GM19372 (cell line): ENCODE measurements around the gene TTC28.
"Not testable (repeated sequence)": the region's sequence is repeated elsewhere in the genome, so short reads cannot be mapped to it uniquely, and the experiment has no call there.

Experiments used
- ATAC-seq: cut with Tn5 transposase; IDR thresholded peaks from one replicate; pipeline ENCODE4 v1.9.1; 2021; ENCODE audit warnings: mild to moderate bottlenecking, low read depth, moderate library complexity; ENCODE audit not compliant: unreplicated experiment

The TTC28 gene

DNA sequence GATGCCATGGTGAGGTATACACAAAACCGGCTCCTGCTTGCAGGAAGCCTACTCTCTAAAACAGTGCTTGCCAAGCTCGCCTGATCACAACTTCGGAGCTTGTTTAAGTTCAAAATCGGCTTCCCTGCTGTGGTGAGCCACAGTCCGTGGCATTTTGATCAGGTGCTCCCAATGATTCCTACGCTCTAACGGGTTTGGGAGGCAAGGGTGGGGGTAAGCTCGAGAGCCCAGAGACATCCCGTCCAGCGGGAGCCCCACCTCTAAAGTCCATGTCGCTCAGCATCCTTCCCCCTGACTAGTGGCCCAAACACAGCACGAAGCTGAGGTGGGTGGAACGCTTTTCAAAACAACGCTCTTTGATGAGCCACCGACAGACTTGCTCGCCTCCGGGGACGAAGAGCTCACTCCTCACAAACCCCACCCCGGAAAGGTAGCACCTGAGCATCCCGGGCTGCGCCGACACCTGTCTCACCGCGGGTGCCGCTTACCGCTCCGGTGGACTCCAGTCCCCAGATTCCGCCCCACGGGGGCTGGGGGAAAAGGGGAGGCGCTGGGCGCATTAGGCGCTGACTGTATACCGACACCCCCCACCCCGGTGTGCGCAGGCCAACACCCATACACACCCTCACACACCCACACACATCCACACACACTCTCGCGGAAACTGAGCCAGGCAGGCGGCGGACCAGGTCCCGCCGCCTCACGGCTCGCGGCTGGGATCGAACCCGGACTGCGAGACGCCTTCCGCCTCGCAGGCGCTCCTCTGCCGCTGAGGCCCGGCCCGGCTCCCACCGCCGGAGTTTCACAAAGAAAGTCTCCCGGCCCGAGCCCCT lies 646 bp downstream of the TTC28 start:
- not testable (repeated sequence) for ATAC-seq

DNA sequence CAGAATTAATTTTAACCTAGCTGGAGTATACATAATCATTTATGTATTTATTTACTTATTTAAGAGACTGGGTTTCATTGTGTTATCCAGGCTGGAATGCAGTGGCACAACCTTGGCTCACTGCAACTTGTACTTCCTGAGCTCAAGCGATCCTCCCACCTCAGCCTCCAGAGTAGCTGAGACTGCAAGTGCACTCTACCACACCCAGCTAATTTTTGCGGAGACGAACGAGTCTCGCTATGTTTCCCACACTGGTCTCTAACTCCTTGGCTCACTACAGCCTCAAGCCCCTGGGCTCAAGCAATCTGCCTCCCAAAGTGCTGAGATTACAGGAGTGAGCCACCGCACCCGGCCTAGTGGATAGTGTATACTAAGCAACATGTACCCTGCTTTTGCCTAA lies 1.5 kb downstream of the TTC28 start:
- not testable (repeated sequence) for ATAC-seq

DNA sequence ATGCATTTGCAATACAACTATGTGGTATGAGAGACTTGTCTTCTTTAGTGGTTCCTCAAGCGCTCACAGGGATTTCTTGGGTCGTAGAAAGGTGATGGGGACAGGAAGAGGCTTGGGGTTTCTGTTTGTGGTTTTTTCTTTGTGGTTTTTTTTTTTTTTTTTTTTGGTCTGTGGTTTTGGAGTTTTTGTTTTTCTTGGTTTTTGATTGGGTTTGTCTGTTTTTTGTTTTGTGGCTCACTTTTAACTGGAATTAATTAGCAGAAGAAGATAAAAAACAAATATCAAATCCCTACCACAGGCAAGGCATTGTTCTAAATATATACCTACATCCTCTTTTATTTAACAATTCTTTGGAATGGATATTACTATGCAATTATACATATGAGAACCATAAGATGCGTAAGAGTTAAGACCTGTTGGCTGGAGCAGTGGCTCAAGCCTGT lies 5.5 kb downstream of the TTC28 start:
- ATAC-seq, result no peak

DNA sequence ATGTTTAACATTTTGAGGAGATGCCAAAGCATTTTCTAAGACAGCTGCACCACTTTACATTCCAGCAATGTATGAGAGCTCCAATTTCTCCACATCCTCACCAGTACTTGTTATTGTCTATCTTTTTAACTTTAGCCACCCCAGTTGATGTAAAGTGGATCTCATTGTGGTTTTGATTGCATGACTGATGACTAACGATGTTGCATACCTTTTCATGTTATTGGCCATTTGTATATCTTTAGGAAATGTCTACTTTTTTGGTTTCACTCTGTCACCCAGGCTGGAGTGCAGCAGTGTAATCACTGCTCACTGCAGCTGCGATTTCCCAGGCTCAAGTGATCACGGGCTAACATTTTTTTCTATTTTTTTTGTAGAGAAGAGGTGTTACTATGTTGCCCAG lies 8.9 kb downstream of the TTC28 start:
- no peak for ATAC-seq

DNA sequence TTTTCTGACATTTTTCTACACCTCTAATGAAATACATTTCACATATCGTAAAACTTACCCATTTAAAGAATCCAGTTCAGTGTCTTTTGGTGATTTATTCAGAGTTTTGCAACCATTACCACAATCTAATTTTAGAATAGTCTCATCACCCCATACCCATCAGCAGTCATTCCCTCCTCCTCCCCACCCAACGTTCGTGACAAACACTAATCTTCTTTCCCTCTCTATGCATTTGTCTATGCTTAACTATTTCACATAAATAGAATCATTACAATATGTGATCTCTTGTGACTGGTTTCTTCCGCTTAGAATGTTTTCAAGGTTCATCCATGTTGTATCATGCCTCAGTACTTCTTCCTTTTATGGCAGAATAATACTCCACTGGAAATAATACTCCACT lies 9.5 kb downstream of the TTC28 start:
- ATAC-seq, result no peak

DNA sequence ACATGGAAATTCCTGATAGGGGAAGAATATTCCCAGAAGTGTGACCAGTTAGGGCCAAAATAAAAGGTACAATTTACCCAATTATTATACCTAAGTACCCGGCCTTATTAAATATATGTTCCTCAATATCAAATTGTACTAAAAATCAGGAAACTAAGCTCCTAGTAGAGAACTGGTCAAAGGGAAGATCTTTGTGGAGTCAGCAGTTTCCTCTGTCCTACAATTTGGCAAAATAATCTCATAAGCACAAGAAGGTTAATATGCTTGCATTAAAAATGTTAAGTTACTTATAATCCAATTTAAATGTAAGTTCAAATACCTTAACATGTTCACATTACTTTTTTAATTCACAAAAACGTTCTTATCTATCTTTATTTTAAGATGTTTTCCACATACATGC lies 10.3 kb downstream of the TTC28 start:
- no peak for ATAC-seq

DNA sequence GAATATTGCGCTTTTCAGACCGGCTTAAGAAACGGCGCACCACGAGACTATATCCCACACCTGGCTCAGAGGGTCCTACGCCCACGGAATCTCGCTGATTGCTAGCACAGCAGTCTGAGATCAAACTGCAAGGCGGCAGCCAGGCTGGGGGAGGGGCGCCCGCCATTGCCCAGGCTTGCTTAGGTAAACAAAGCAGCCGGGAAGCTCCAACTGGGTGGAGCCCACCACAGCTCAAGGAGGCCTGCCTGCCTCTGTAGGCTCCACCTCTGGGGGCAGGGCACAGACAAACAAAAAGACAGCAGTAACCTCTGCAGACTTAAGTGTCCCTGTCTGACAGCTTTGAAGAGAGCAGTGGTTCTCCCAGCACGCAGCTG lies 16.1 kb downstream of the TTC28 start:
- not testable (repeated sequence) for ATAC-seq

DNA sequence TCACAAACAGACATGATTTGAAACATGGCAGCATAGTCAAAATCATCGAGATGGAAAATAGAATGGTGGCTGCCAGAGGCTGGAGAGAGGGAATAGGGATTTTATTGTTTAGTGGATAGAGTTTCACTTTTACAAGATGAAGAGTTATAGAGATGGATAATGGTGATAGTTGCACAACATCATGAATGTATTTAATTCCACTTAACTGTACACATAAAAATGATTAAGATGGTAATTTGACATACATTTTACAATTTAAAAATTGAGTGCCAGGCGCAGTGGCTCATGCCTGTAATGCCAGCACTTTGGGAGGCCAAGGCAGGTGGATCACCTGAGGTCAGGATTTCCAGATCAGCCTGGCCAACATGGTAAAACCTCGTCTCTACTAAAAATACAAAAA lies 21.2 kb downstream of the TTC28 start:
- ATAC-seq, result no peak

DNA sequence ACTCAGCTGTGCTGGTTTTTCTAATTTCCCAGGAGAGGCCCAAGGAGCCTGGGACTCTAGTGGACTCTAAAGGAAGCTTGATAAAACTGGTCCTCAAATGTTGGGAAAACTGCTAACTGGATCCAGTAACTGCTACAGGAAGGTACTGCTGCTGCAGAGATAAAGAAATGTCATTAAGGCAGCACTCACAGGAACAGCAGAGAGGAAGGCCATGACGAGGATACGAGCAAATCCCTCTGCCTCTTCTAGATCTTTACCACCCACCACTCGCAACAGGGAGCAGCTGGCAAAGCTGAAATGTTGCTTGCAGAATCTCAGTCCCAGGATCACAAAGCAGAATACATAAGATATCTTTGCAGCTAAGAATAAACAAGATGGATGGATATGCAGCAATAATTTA lies 23.5 kb downstream of the TTC28 start:
- no peak for ATAC-seq

DNA sequence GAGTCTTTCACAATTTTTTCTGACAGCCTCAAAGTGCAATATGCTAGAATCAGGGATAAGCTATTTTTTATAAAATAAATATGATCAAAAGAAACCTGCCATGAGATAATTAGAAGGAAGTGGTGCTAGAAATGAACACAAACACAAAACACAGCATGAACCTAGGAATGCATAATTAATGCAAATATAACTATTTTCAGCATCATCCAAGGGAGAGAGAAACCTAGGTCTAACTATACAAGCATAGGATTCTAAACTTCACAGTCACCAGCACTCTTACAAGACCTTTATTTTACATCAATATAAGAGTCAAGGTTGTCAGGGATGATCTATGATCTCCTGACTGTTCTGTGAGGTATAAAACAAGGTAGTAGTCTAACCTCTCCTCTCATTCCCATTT lies 29.2 kb downstream of the TTC28 start:
- no peak for ATAC-seq

DNA sequence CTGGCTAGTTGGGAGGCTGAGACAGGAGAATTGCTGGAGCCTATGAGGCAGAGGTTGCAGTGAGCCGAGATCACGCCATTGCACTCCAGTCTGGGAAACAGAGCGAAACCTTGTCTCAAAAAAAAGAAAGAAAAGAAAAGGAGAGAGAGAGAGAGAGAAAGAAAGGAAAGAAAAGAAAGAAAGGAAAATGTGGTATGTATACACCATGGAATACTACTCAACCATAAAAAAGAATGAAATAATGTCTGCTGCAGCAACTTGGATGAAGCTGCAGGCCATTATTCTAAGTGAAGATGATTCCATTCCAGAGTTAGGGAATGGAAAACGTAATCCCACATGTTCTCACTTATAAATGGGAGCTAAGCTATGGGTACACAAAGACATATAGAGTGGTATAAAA lies 30.8 kb downstream of the TTC28 start:
- ATAC-seq, result no peak

DNA sequence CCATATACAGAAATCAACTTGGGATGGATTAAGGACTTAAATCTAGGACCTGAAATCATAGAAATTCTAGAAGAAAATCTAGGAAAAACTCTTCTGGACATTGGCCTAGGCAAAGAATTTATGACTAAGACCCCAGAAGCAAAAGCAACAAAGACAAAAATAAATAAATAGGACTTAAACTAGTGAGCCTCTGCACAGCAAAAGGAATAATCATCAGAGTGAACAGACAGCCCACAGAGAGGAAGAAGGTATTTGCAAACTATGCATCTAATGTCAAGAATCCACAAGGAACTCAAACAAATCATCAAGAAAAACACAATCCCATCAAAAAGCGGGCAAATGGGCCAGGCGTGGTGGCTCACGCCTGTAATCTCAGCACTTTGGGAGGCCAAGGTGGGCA lies 32.4 kb downstream of the TTC28 start:
- ATAC-seq, result no peak

DNA sequence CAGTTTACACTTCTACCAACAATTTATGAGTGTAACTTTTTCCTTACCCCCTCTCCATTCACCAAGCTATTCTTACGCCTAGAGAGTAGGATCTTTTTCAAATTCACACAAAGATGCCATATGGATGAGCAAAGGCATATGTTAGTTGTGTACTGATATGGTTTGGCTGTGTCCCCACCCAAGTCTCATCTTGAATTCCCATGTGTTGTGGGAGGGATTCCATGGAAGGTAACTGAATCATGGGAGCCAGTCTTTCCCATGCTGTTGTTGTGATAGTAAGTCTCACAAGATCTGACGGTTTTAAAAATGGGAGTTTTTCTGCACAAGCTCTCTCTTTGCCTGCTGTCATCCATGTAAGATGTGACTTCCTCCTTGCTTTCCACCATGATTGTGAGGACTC lies 40.3 kb downstream of the TTC28 start:
- ATAC-seq, result no peak

DNA sequence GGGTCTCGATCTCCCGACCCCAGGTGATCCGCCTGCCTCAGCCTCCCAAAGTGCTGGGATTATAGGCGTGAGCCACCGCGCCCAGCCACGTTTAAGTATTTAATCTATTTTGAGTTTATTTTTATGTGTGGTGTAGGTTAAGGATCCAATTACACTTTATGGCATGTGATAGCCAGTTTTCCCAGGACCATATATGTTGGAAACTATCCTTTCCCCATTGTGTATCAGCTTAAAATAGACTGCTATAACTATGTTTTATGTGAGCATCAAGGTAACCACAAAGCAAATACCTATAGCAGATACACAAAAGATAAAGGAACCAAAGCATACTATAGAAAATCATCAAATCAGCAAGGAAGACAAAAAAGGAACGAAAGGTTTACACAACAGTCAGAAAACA lies 42.4 kb downstream of the TTC28 start:
- no peak for ATAC-seq

DNA sequence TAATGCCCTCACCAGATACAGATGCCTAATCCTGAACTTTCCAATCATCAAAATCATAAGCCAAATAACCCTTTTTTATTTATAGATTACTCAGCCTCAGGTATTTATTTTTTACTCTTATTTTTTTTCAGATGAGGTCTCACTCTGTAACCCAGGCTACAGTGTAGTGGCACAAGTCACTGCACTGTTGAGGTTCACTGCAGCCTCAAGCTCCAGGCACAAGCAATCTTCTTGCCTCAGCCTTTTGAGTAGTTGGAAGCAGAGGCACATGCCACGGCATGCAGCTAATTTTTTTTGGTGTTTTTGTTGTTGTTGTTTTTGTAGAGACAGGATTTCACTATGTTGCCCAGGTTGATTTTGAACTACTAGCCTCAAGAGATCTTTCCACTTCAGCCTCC lies 49.5 kb downstream of the TTC28 start:
- ATAC-seq, result no peak

DNA sequence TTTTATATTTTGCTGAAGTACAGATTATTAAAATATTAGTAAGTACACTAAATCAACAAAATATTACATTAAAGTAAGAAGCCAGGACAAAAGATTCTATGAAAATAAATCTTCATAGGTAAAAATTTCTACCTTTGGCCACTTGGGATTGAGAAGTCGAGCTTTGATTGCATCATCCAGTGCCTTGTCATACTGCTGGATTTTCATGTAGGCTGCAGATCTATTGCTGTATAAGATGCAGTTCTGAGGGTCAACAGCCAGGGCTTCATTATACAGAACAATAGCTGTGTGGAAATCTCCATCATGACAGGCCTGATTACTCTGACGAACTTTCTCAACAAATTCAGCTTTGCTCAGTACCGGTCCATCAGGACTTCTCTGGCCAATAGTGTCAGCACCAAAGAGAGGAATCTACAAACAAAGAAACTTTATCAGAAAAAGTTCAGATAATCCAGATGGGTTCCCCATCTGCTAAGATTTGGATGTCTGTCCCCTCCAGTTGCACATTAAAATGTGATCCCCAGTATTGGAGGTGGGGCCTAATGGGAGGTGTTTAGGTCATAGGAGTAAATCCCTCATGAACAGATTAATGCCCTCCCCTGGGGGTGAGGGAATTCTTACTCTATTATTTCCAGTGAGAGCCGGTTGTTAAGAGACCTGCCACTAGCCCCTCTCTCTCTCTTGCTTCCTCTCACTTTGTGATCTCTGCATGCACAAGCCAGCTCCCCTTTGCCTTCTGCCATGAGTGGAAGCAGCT lies 50.0 kb downstream of the TTC28 start:
- no peak for ATAC-seq

DNA sequence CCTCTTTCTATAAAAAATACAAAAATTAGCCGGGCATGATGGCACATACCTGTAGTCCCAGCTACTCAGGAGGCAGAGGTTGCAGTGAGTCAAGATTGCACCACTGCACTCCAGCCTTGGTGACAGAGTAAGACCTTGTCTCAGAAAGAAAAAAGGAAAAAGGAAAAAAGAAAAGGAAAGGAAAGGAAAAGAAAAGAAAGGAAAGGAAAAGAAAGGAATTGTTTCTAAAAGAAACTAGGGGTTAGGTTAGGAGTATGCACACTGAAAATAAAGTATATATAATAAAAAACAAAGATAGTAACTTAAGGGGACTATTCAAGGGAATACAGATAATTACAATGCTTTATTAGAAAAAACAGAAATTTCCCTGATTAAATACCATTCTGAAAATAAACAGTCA lies 50.9 kb downstream of the TTC28 start:
- ATAC-seq, result no peak

DNA sequence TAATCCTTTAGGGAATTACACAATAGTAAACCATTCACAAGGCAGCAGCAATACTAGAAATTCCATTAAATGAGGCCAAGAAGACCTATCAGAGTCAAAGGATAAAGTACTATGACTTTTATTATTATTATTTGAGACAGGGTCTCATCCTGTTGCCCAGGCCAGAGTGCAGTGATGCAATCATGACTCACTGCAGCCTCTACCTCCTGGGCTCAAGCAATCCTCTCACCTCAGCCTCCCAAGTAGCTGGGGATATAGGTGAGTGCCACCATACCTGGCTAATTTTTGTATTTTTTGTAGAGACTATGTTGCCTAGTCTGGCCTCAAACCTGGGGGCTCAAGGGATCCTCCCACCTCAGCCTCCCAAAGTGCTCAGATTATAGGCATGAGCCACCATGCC lies 51.8 kb downstream of the TTC28 start:
- no peak for ATAC-seq

DNA sequence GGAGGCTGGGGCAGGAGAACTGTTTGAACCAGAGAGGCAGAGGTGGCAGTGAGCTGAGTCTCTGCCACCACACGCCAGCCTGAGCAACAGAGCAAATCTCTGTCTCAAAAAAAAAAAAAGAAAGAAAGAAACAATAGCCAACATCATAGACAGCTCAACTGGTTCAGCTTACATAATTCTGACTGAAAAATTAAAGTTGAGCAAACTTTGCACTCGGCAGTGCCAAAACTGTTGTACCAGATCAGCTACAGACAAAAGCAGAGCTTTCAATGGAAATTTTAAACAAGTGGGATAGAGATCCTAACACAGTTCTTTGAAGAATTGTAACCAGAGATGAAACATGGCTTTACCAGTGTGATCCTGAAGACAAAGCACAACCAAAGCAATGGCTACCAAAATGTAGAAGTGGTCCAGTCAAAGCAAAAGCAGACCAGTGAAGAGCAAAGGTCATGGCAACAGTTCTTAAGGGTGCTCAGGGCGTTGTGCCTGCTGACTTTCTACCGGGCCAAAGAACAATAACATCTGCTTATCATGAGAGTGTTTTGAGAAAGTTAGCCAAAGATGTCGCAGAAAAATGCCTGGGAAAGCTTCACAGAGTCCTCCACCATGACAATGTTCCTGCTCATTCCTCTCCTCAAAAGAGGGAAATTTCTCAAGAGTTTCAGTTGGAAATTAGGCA lies 59.3 kb downstream of the TTC28 start:
- no peak for ATAC-seq

DNA sequence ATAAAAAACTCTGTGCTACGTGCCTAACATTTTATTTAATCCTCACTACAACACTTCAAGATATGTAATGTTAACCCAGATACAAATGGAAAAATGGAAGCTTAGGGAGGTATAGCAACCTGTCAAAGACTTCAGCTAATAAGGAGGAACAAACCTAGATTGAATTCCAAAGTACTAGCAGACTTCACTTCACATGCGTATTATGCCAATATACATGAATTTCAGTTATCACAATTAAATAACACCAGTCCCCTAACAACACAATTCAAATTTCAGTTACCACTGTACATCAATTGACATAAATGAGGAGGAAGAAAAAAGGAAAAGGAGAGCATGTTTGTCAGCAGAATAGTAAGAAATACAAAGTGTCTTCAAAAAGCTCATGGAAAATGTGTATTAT lies 60.4 kb downstream of the TTC28 start:
- no peak for ATAC-seq

DNA sequence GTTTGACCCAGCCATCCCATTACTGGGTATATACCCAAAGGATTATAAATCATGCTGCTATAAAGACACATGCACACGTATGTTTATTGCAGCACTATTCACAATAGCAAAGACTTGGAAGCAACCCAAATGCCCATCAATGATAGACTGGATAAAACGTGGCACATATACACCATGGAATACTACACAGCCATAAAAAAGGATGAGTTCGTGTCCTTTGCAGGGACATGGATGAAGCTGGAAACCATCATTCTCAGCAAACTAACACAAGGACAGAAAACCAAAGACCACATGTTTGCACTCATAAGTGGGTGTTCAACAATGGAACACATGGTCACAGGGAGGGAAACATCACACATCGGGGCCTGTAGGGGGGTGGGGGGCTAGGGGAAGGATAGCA lies 64.2 kb downstream of the TTC28 start:
- ATAC-seq, result not testable (repeated sequence)
